HCT116 (cell line): Measurements from ENCODE around the gene M1AP. TPM values are rescaled to one million over a fixed set of nuclear protein-coding genes. Genes with fewer than 3 reads are reported as not detected.

ENCODE experiments used
- ATAC-seq: fragments of 200-7000 bp; cut with Tn5 transposase; 2 replicates; pipeline ENCODE4 v1.9.1; 2020; ENCODE audit warnings: mild to moderate bottlenecking, moderate library complexity
- BruUV-seq: library from RNA; stranded (reverse); fragments of 400-500 nt; replicated peaks from 2 replicates; lab custom pipeline; 2021; lab: Mats Ljungman, UMichigan
- CTCF ChIA-PET: fragments of 300-600 bp; sonication (Branson Sonifier 250); formaldehyde crosslinking; loops from one replicate; lab custom pipeline; 2021; ENCODE audit warnings: antibody characterized with exemption; lab: Charles Lee
- POLR2A ChIA-PET: fragments of 300-600, 350-600 bp; sonication (Branson Sonifier 250); formaldehyde crosslinking; loops from one replicate; lab custom pipeline; 2021; ENCODE audit warnings: antibody characterized with exemption; lab: Charles Lee
- RAD21 ChIA-PET, 2 experiments: fragments of 300-600 bp; sonication (Branson Sonifier 250); formaldehyde crosslinking; loops; one replicate each; lab custom pipeline; 2023; ENCODE audit warnings: low total read pairs in 2 of 2; ENCODE audit not compliant: uncharacterized antibody in 2 of 2, unreplicated experiment in 2 of 2, low non-redundant PET in 1 of 2; lab: Charles Lee
- DNase-seq: peaks from one replicate; pipeline ENCODE4 v3.0.0-alpha.2; 2010; ENCODE audit warnings: low read depth, low spot score
- H2AFZ ChIP-seq: fragments of 200-600 bp; shearing (Covaris generic), sonication (generic); 2 replicates; pipeline ENCODE4 v1.6.1; 2017; ENCODE audit warnings: low read depth, mixed run types, mixed read lengths, antibody characterized with exemption, low read length; ENCODE audit not compliant: poor library complexity, severe bottlenecking
- H3K27ac ChIP-seq: 2 replicates; pipeline ENCODE4 v1.5.1; 2012; ENCODE audit warnings: low read depth, low read length
- H3K27me3 ChIP-seq: fragments of 200-600 bp; sonication (generic); 2 replicates; pipeline ENCODE4 v1.6.1; 2016; ENCODE audit warnings: mixed run types, low read length, mixed read lengths; ENCODE audit not compliant: insufficient read depth
- H3K36me3 ChIP-seq, 2 experiments: fragments of 200-500 bp in 1 of 2; fragments of 200-600 bp in 1 of 2; sonication (Bioruptor generic) in 1 of 2; sonication (generic) in 1 of 2; 2 replicates each; pipeline versions ENCODE4 v1.5.1 to v1.6.1; 2014 to 2016; ENCODE audit warnings: low read length in 2 of 2, inconsistent platforms in 1 of 2, mixed read lengths in 1 of 2, mixed run types in 1 of 2; ENCODE audit not compliant: insufficient read depth in 2 of 2, control insufficient read depth in 1 of 2
- H3K4me1 ChIP-seq, 2 experiments: fragments of 200-600 bp in 1 of 2; sonication (generic) in 1 of 2; 2 replicates each; pipeline versions ENCODE4 v1.5.1 to v1.6.1; 2012 to 2017; ENCODE audit warnings: low read length in 2 of 2, inconsistent platforms in 1 of 2, mild to moderate bottlenecking in 1 of 2, mixed read lengths in 1 of 2, mixed run types in 1 of 2, moderate library complexity in 1 of 2; ENCODE audit not compliant: insufficient read depth in 2 of 2, control insufficient read depth in 1 of 2
- H3K4me2 ChIP-seq: fragments of 200-600 bp; sonication (generic); 2 replicates; pipeline ENCODE4 v1.6.1; 2017; ENCODE audit warnings: mixed run types, low read length, mixed read lengths
- H3K4me3 ChIP-seq, 2 experiments: fragments of 200-600 bp in 1 of 2; sonication (generic) in 1 of 2; replicated peaks in 1 of 2; 2 replicates each; pipeline ENCODE4 v1.5.1; 2011 to 2016; ENCODE audit warnings: low read length in 2 of 2, control low read depth in 1 of 2, low read depth in 1 of 2, mild to moderate bottlenecking in 1 of 2, mixed read lengths in 1 of 2, mixed run types in 1 of 2
- H3K79me2 ChIP-seq: fragments of 200-600 bp; sonication (generic); 2 replicates; pipeline ENCODE4 v1.6.1; 2017; ENCODE audit warnings: mild to moderate bottlenecking, mixed run types, low read length, moderate library complexity, mixed read lengths; ENCODE audit not compliant: insufficient read depth
- H3K9ac ChIP-seq: fragments of 200-600 bp; sonication (generic); 2 replicates; pipeline ENCODE4 v1.6.1; 2016; ENCODE audit warnings: low read length, mixed read lengths
- H3K9me2 ChIP-seq: fragments of 200-600 bp; sonication (generic), shearing (Covaris generic); 2 replicates; pipeline ENCODE4 v1.6.1; 2017; ENCODE audit warnings: mixed run types, mild to moderate bottlenecking, moderate library complexity; ENCODE audit not compliant: insufficient read depth
- H3K9me3 ChIP-seq, 2 experiments: fragments of 200-500 bp in 1 of 2; fragments of 200-600 bp in 1 of 2; sonication (Bioruptor generic) in 1 of 2; sonication (generic) in 1 of 2; 2 replicates each; pipeline ENCODE4 v1.6.1; 2014 to 2017; ENCODE audit warnings: low read length in 2 of 2, mixed read lengths in 2 of 2, inconsistent platforms in 1 of 2, low read depth in 1 of 2, mild to moderate bottlenecking in 1 of 2, mixed run types in 1 of 2, moderate library complexity in 1 of 2; ENCODE audit not compliant: control insufficient read depth in 1 of 2, insufficient read depth in 1 of 2
- H4K20me1 ChIP-seq: fragments of 200-600 bp; sonication (generic), shearing (Covaris generic); 2 replicates; pipeline ENCODE4 v1.6.1; 2017; ENCODE audit warnings: mixed run types, mild to moderate bottlenecking, moderate library complexity; ENCODE audit not compliant: insufficient read depth
- ATF3 ChIP-seq: IDR thresholded peaks from 2 replicates; pipeline ENCODE4 v1.6.1; 2012
- CEBPB ChIP-seq: IDR thresholded peaks from 2 replicates; pipeline ENCODE4 v1.6.1; 2012; ENCODE audit warnings: low read depth
- CTCF ChIP-seq, 3 experiments: fragments of 200-600 bp in 1 of 3; sonication (generic) in 1 of 3; IDR thresholded peaks in 2 of 3; conservative IDR thresholded peaks in 1 of 3; 2 replicates each; pipeline ENCODE4 v1.5.1; 2012 to 2017; ENCODE audit warnings: low read depth in 2 of 3, low read length in 2 of 3, antibody characterized with exemption in 1 of 3, borderline replicate concordance in 1 of 3, control low read depth in 1 of 3, mild to moderate bottlenecking in 1 of 3, mixed read lengths in 1 of 3, mixed run types in 1 of 3, moderate library complexity in 1 of 3; ENCODE audit not compliant: insufficient read depth in 1 of 3
- EGR1 ChIP-seq: IDR thresholded peaks from 2 replicates; pipeline ENCODE4 v1.6.1; 2012; ENCODE audit warnings: low read depth
- ELF1 ChIP-seq: IDR thresholded peaks from 2 replicates; pipeline ENCODE4 v1.6.1; 2012; ENCODE audit warnings: low read depth, borderline replicate concordance
- EZH2 ChIP-seq: fragments of 200-600 bp; sonication (generic); IDR thresholded peaks from 2 replicates; pipeline ENCODE4 v1.6.1; 2017; ENCODE audit warnings: antibody characterized with exemption, mixed run types
- EZH2phosphoT487 ChIP-seq: fragments of 200-600 bp; IDR thresholded peaks from 2 replicates; pipeline ENCODE4 v1.6.1; 2018; ENCODE audit warnings: antibody characterized with exemption, borderline replicate concordance
- FOSL1 ChIP-seq: IDR thresholded peaks from 2 replicates; pipeline ENCODE4 v1.6.1; 2012; ENCODE audit warnings: low read depth
- JUND ChIP-seq: IDR thresholded peaks from 2 replicates; pipeline ENCODE4 v1.6.1; 2012
- MAX ChIP-seq: IDR thresholded peaks from 2 replicates; pipeline ENCODE4 v1.6.1; 2012
- POLR2A ChIP-seq: IDR thresholded peaks from 2 replicates; pipeline ENCODE4 v1.7.0; 2011; ENCODE audit warnings: borderline replicate concordance; ENCODE audit not compliant: insufficient read depth, insufficient read length; ENCODE audit errors: extremely low read depth
- POLR2AphosphoS5 ChIP-seq: IDR thresholded peaks from 2 replicates; pipeline ENCODE4 v1.6.1; 2011; ENCODE audit warnings: mild to moderate bottlenecking, low read depth, low read length, moderate library complexity
- SIN3A ChIP-seq: IDR thresholded peaks from 2 replicates; pipeline ENCODE4 v1.6.1; 2012; ENCODE audit warnings: low read depth
- SP1 ChIP-seq: IDR thresholded peaks from 2 replicates; pipeline ENCODE4 v1.6.1; 2012; ENCODE audit warnings: low read depth
- YY1 ChIP-seq: IDR thresholded peaks from 2 replicates; pipeline ENCODE4 v1.6.1; 2011; ENCODE audit warnings: low read length, low read depth, moderate library complexity, mild to moderate bottlenecking; ENCODE audit not compliant: insufficient replicate concordance; ENCODE audit errors: extremely low read depth
- ZNF274 ChIP-seq: fragments of 200-500 bp; sonication (Bioruptor generic); IDR thresholded peaks from 2 replicates; pipeline ENCODE4 v1.6.1; 2014; ENCODE audit warnings: mild to moderate bottlenecking, low read depth, low read length, inconsistent platforms
- intact Hi-C: fragments of 100-400 bp; cut with micrococcal nuclease; formaldehyde crosslinking; loops from 2 replicates; pipeline ENCODE4 v1.10.0; 2022
- total RNA-seq: library from RNA; stranded (reverse); gene quantifications from one replicate; pipeline ENCODE4 v1.2.1, GENCODE V29; 2021; ENCODE audit not compliant: unreplicated experiment

Gene M1AP
- total RNA-seq, 1 experiment from 2014 or later = 28.2 TPM

- TF ChIP-seq JUND (no peak), EZH2 (no peak), CEBPB (no peak), FOSL1 (no peak)
Observed at GRCh38 chr2:74696829-74697228, 48.7 kb upstream of the M1AP start (continued).

GRCh38 chr2:74695663-74696062 is 47.5 kb upstream of the M1AP start:
- Histone ChIP-seq H3K4me1 (no peaks in the 10 kb centered on the region), H3K4me3 (no peak overlapping the region), H4K20me1 (no peaks in the 10 kb centered on the region), H3K4me2 (no peak overlapping the region), H2AFZ (no peak overlapping the region), H3K9me2 (no peaks in the 10 kb centered on the region), H3K36me3 (no peaks in the 10 kb centered on the region), H3K27ac (no peak overlapping the region), H3K9ac (no peak overlapping the region), H3K27me3 (no peaks in the 10 kb centered on the region), H3K79me2 (no peaks in the 10 kb centered on the region), H3K9me3 (no peaks in the 10 kb centered on the region)
- no TSS peak for BruUV-seq
- ATAC-seq (no peak), DNase-seq (no peak)
- ChIA-PET RAD21 (no interaction called here), POLR2A (no interaction called here), CTCF (no interaction called here)
- no peak for TF ChIP-seq YY1
- TF ChIP-seq SP1 = no peak
- TF ChIP-seq EGR1 = no peak
- TF ChIP-seq MAX = no peak
- intact Hi-C loops = loop anchor here (10.0 kb wide), 1 partner anchor 359 kb away; no protein-coding TSS in a partner anchor

GRCh38 chr2:74694281-74694680 is 46.2 kb upstream of the M1AP start:
- no peak overlapping the region for H3K27ac ChIP-seq
- H3K4me3 ChIP-seq = no peak overlapping the region
- no peaks in the 10 kb centered on the region for H3K9me3 ChIP-seq
- ATAC-seq = no peak
- no peaks in the 10 kb centered on the region for H3K27me3 ChIP-seq
- H3K4me2 ChIP-seq = no peak overlapping the region
- H3K36me3 ChIP-seq = no peaks in the 10 kb centered on the region
- H2AFZ ChIP-seq = no peak overlapping the region
- ChIA-PET POLR2A (interaction anchor here (0.6 kb wide), 1 partner anchor 177 kb away, joined by 4 read pairs; no protein-coding TSS in a partner anchor), RAD21 (no interaction called here), CTCF (interaction anchor here (1.1 kb wide), 1 partner anchor 182 kb away, joined by 3 read pairs; no protein-coding TSS in a partner anchor)
- H3K79me2 ChIP-seq = no peaks in the 10 kb centered on the region
- no peaks in the 10 kb centered on the region for H3K9me2 ChIP-seq
- BruUV-seq = no TSS peak
- no peak overlapping the region for H3K9ac ChIP-seq
- H4K20me1 ChIP-seq = no peaks in the 10 kb centered on the region
- intact Hi-C loops = loop anchor here (10.0 kb wide), 1 partner anchor 361 kb away; no protein-coding TSS in a partner anchor
- DNase-seq = no peak
- H3K4me1 ChIP-seq = no peaks in the 10 kb centered on the region
- TF ChIP-seq ZNF274 (no peak), POLR2AphosphoS5 (no peak), YY1 (no peak), ELF1 (no peak), EZH2phosphoT487 (no peak), POLR2A (no peak), EZH2 (no peak), CTCF (IDR thresholded peaks at IDR 0.05 in 2 of 3, conservative IDR thresholded peaks at IDR 0.05 in 1 of 3; ENCODE audit: borderline replicate concordance in 1 of 3, insufficient read depth in 1 of 3, low read depth in 2 of 3, low read length in 2 of 3) (no peak), SIN3A (no peak), MAX (no peak), ATF3 (no peak)
